Trophoblast cell (in vitro differentiated cells and primary cell): Measurements from ENCODE around the gene PLCD4.

Experiments used
- DNase-seq, 2 donors: peaks; one replicate each; pipeline ENCODE4 v3.0.0-alpha.2; 2016
- H2AFZ ChIP-seq: 2 replicates; pipeline ENCODE4 v1.6.1; 2013; ENCODE audit warnings: low read length, moderate library complexity, mild to moderate bottlenecking; ENCODE audit not compliant: insufficient read depth, poor library complexity
- H2AK5ac ChIP-seq: 2 replicates; pipeline ENCODE4 v1.6.1; 2013; ENCODE audit warnings: mild to moderate bottlenecking, low read length
- H2BK120ac ChIP-seq: 2 replicates; pipeline ENCODE4 v1.6.1; 2013; ENCODE audit warnings: low read length, mild to moderate bottlenecking, moderate library complexity; ENCODE audit not compliant: insufficient read depth, poor library complexity
- H2BK12ac ChIP-seq: 2 replicates; pipeline ENCODE4 v1.6.1; 2013; ENCODE audit warnings: mild to moderate bottlenecking, low read length, moderate library complexity
- H2BK5ac ChIP-seq: 2 replicates; pipeline ENCODE4 v1.6.1; 2013; ENCODE audit warnings: low read length, low read depth, moderate library complexity, mild to moderate bottlenecking; ENCODE audit not compliant: poor library complexity
- H3K14ac ChIP-seq: 2 replicates; pipeline ENCODE4 v1.6.1; 2013; ENCODE audit warnings: mild to moderate bottlenecking, low read length
- H3K18ac ChIP-seq: 2 replicates; pipeline ENCODE4 v1.6.1; 2013; ENCODE audit warnings: mild to moderate bottlenecking, low read length
- H3K23ac ChIP-seq: 2 replicates; pipeline ENCODE4 v1.6.1; 2013; ENCODE audit warnings: low read length
- H3K27ac ChIP-seq: 2 replicates; pipeline ENCODE4 v1.5.1; 2013; ENCODE audit warnings: low read depth, mild to moderate bottlenecking, inconsistent platforms, low read length, moderate library complexity
- H3K27me3 ChIP-seq: 2 replicates; pipeline ENCODE4 v1.6.1; 2013; ENCODE audit warnings: inconsistent platforms, mild to moderate bottlenecking, low read length, moderate library complexity; ENCODE audit not compliant: insufficient read depth
- H3K36me3 ChIP-seq, 2 experiments: 1 replicate in 1 of 2; 2 replicates in 1 of 2; pipeline ENCODE4 v1.6.1; 2013; ENCODE audit warnings: low read length in 2 of 2, mild to moderate bottlenecking in 2 of 2, moderate library complexity in 1 of 2; ENCODE audit not compliant: insufficient read depth in 2 of 2, control insufficient read depth in 1 of 2
- H3K4ac ChIP-seq: 2 replicates; pipeline ENCODE4 v1.6.1; 2013; ENCODE audit warnings: low read depth, mild to moderate bottlenecking, low read length, moderate library complexity
- H3K4me1 ChIP-seq, 2 experiments: 1 replicate in 1 of 2; 2 replicates in 1 of 2; pipeline ENCODE4 v1.6.1; 2013; ENCODE audit warnings: low read length in 2 of 2, mild to moderate bottlenecking in 2 of 2, moderate library complexity in 1 of 2; ENCODE audit not compliant: insufficient read depth in 2 of 2, control insufficient read depth in 1 of 2
- H3K4me2 ChIP-seq: 2 replicates; pipeline ENCODE4 v1.6.1; 2013; ENCODE audit warnings: inconsistent platforms, mild to moderate bottlenecking, low read length, moderate library complexity
- H3K4me3 ChIP-seq: 2 replicates; pipeline ENCODE4 v1.5.1; 2013; ENCODE audit warnings: mild to moderate bottlenecking, low read depth, low read length, inconsistent platforms
- H3K79me1 ChIP-seq: one replicate; pipeline ENCODE4 v1.6.1; 2013; ENCODE audit warnings: low read length
- H3K79me2 ChIP-seq: 2 replicates; pipeline ENCODE4 v1.6.1; 2013; ENCODE audit warnings: low read length, mild to moderate bottlenecking; ENCODE audit not compliant: control insufficient read depth, insufficient read depth, poor library complexity
- H3K9ac ChIP-seq: 2 replicates; pipeline ENCODE4 v1.6.1; 2013; ENCODE audit warnings: mild to moderate bottlenecking, low read length
- H3K9me3 ChIP-seq: 2 replicates; pipeline ENCODE4 v1.6.1; 2013; ENCODE audit warnings: low read depth, mild to moderate bottlenecking, control low read depth, inconsistent platforms, low read length; ENCODE audit not compliant: insufficient read depth
- H4K12ac ChIP-seq: 2 replicates; pipeline ENCODE4 v1.6.1; 2013; ENCODE audit warnings: low read depth, mild to moderate bottlenecking, low read length, moderate library complexity
- H4K8ac ChIP-seq: 2 replicates; pipeline ENCODE4 v1.6.1; 2013; ENCODE audit warnings: low read depth, mild to moderate bottlenecking, low read length, moderate library complexity
- H4K91ac ChIP-seq: one replicate; pipeline ENCODE4 v1.6.1; 2013; ENCODE audit warnings: low read depth, mild to moderate bottlenecking, low read length, moderate library complexity
- WGBS: extraction: QIAGEN DNeasy Blood & Tissue Kit; methylation state at CpG from one replicate; pipeline ENCODE4 v1.1.7; 2013; ENCODE audit warnings: missing lambda C conversion rate; ENCODE audit not compliant: insufficient read length, insufficient coverage; ENCODE audit errors: extremely low coverage; 5-methylcytosine and 5-hydroxymethylcytosine counted together

The PLCD4 gene

DNA sequence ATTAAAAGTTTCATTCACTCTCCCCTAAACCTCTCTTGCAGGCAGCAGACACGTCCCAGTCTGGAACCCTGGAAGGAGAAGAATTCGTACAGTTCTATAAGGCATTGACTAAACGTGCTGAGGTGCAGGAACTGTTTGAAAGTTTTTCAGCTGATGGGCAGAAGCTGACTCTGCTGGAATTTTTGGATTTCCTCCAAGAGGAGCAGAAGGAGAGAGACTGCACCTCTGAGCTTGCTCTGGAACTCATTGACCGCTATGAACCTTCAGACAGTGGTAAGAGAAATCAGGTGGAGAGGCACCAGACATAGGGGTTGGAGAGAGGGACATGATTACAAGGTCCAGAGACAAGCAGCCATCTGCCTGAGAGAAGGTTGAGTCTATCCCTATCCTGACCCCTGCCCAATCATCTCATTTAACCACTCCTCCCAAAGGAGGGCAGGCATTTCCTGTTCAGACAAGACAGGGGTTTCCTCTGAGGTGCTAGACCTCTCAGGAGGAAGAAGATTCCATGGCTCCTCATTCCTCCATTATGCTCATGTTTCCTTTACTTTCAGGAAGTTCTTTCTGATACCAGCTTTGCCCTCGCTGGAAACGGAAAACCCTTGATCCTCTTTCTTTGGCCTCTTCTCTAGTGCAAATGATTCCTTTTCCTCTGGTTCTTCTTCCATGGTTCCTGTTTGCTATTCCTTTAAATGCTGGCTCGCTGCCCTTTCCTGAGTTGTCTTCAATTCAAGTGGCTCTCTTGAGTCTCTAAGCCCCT lies 15.1 kb downstream of the PLCD4 start:
- Histone ChIP-seq H3K79me1 (no peaks in the 10 kb centered on the region), H2BK12ac (no peak overlapping the region), H3K4me1 (no peaks in the 10 kb centered on the region), H3K79me2 (no peaks in the 10 kb centered on the region), H2BK5ac (no peak overlapping the region), H2AFZ (no peak overlapping the region), H2AK5ac (no peak overlapping the region), H4K8ac (no peak overlapping the region), H3K9me3 (no peaks in the 10 kb centered on the region), H3K4me3 (no peak overlapping the region), H2BK120ac (no peak overlapping the region), H3K18ac (no peak overlapping the region), H3K27ac (no peak overlapping the region), H3K9ac (no peak overlapping the region), H4K12ac (no peak overlapping the region), H3K23ac (no peak overlapping the region), H3K36me3 (no peaks in the 10 kb centered on the region), H3K4me2 (no peak overlapping the region), H4K91ac (no peak overlapping the region), H3K27me3 (no peaks in the 10 kb centered on the region), H3K4ac (no peak overlapping the region), H3K14ac (no peak overlapping the region)
- no CpG with 5 or more reads among the region's 7 CpGs for WGBS
- peak in 1 of 2 donors; percentile 11 for DNase-seq

DNA sequence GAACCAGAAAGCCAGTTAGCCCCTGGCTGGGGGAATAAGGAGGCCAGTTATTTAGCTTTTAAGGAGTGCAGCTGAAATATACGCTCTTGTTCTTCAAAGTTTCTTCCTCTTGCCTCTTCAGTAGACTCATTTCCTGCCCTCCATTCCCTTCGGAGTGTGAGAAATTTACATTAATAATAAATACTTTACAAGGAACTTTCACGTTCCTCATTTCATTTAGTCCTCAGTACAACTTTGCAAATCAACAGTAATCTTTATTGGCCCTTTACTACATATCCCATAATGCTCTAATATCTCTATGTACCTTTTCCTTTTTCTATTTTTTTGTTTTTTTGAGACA lies 15.6 kb downstream of the PLCD4 start:
- no peak overlapping the region for H3K4ac ChIP-seq
- no peak overlapping the region for H3K9ac ChIP-seq
- no peak overlapping the region for H3K23ac ChIP-seq
- H3K79me1 ChIP-seq, result no peaks in the 10 kb centered on the region
- no peak overlapping the region for H2BK12ac ChIP-seq
- no CpG with 5 or more reads among the region's 3 CpGs for WGBS
- no peak overlapping the region for H2BK5ac ChIP-seq
- no peaks in the 10 kb centered on the region for H3K27me3 ChIP-seq
- H3K4me3 ChIP-seq, result no peak overlapping the region
- H4K8ac ChIP-seq, result no peak overlapping the region
- H4K91ac ChIP-seq, result no peak overlapping the region
- no peak for DNase-seq
- H3K79me2 ChIP-seq, result no peaks in the 10 kb centered on the region
- H3K4me2 ChIP-seq, result no peak overlapping the region
- H2BK120ac ChIP-seq, result no peak overlapping the region
- H3K14ac ChIP-seq, result no peak overlapping the region
- peaks cover 2% of the 10 kb centered on the region for H3K9me3 ChIP-seq
- H4K12ac ChIP-seq, result no peak overlapping the region
- H3K36me3 ChIP-seq, result no peaks in the 10 kb centered on the region
- H3K27ac ChIP-seq, result no peak overlapping the region
- H2AK5ac ChIP-seq, result no peak overlapping the region
- H3K18ac ChIP-seq, result no peak overlapping the region
- H3K4me1 ChIP-seq, result no peaks in the 10 kb centered on the region
- H2AFZ ChIP-seq, result no peak overlapping the region

DNA sequence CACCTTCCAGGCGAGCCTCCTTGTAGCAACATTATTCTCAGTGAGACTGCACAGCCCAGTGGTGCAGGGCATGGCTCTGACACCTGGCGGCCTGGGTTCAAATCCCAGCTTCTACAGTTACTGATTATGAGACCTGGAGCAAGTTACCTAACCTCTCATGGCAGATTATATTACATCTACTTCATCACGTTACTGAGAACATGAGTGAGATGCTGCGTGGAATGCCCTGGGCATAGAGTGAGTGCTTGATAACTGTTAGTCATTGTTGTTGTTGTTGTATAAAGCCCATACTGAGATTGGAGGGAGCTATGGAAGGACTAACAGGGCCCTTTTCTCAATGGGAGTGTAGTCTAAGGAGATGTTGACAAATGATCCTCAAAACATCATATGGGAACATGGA lies 18.7 kb downstream of the PLCD4 start:
- Histone ChIP-seq H3K4me2 (no peak overlapping the region), H3K9ac (no peak overlapping the region), H3K9me3 (peaks cover 2% of the 10 kb centered on the region), H2AK5ac (no peak overlapping the region), H3K4me3 (no peak overlapping the region), H2AFZ (no peak overlapping the region), H2BK5ac (no peak overlapping the region), H3K4ac (no peak overlapping the region), H2BK12ac (no peak overlapping the region), H4K91ac (no peak overlapping the region), H3K79me1 (no peaks in the 10 kb centered on the region), H3K4me1 (no peaks in the 10 kb centered on the region), H3K27ac (no peak overlapping the region), H3K23ac (no peak overlapping the region), H3K14ac (no peak overlapping the region), H2BK120ac (no peak overlapping the region), H3K18ac (no peak overlapping the region), H4K12ac (no peak overlapping the region), H4K8ac (no peak overlapping the region), H3K79me2 (no peaks in the 10 kb centered on the region), H3K36me3 (no peaks in the 10 kb centered on the region), H3K27me3 (no peaks in the 10 kb centered on the region)
- WGBS, result no CpG with 5 or more reads among the region's 4 CpGs
- DNase-seq, result no peak

DNA sequence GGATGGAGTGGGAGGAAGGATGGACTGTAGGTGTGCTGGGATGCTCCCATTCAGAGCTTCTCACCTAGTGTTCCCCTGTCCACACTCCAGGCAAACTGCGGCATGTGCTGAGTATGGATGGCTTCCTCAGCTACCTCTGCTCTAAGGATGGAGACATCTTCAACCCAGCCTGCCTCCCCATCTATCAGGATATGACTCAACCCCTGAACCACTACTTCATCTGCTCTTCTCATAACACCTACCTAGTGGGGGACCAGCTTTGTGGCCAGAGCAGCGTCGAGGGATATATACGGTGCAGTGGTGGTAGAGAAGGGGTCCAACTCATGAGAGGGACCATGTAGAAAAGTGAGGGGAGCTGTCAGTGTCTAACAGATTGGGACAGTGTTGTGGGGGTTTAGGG lies 20.2 kb downstream of the PLCD4 start:
- no peaks in the 10 kb centered on the region for H3K36me3 ChIP-seq
- no peak overlapping the region for H3K18ac ChIP-seq
- H3K23ac ChIP-seq, result no peak overlapping the region
- H3K9ac ChIP-seq, result no peak overlapping the region
- WGBS, result no CpG with 5 or more reads among the region's 4 CpGs
- H3K14ac ChIP-seq, result no peak overlapping the region
- H2BK120ac ChIP-seq, result no peak overlapping the region
- H3K27me3 ChIP-seq, result no peaks in the 10 kb centered on the region
- no peak overlapping the region for H2AFZ ChIP-seq
- no peak for DNase-seq
- H2AK5ac ChIP-seq, result no peak overlapping the region
- no peak overlapping the region for H4K12ac ChIP-seq
- no peak overlapping the region for H2BK12ac ChIP-seq
- H2BK5ac ChIP-seq, result no peak overlapping the region
- H3K4ac ChIP-seq, result no peak overlapping the region
- H3K4me1 ChIP-seq, result no peaks in the 10 kb centered on the region
- no peak overlapping the region for H4K8ac ChIP-seq
- H3K4me3 ChIP-seq, result no peak overlapping the region
- no peak overlapping the region for H3K4me2 ChIP-seq
- H4K91ac ChIP-seq, result no peak overlapping the region
- no peak overlapping the region for H3K27ac ChIP-seq
- H3K9me3 ChIP-seq, result peaks cover 2% of the 10 kb centered on the region
- H3K79me1 ChIP-seq, result no peaks in the 10 kb centered on the region
- no peaks in the 10 kb centered on the region for H3K79me2 ChIP-seq
